Ascending aorta (tissue), 2 donors: ENCODE measurements around the gene RASGRF2. TPM values are rescaled to one million over a fixed set of nuclear protein-coding genes. Genes with fewer than 3 reads are reported as not detected.
A peak's percentile ranks its signal among the peaks of the same experiment; 100 is the strongest.

Source experiments
- DNase-seq, 2 donors: peaks; one replicate each; pipeline ENCODE4 v3.0.0-alpha.2; 2019; ENCODE audit warnings: low spot score in 2 of 2
- H3K27ac ChIP-seq, 2 donors: fragments of 200-600 bp; sonication (generic); one replicate each; pipeline ENCODE4 v1.5.1; 2016 to 2017; ENCODE audit warnings: mild to moderate bottlenecking in 1 of 2
- H3K27me3 ChIP-seq: fragments of 200-600 bp; sonication (generic); one replicate; pipeline ENCODE4 v1.5.1; 2017
- H3K36me3 ChIP-seq, 2 donors: fragments of 200-600 bp; sonication (generic); one replicate each; pipeline ENCODE4 v1.5.1; 2016
- H3K4me1 ChIP-seq, 2 donors: fragments of 200-600 bp; sonication (generic); one replicate each; pipeline ENCODE4 v1.5.1; 2016 to 2017; ENCODE audit warnings: mild to moderate bottlenecking in 1 of 2
- H3K4me3 ChIP-seq, 2 donors: fragments of 200-600 bp; sonication (generic); one replicate each; pipeline ENCODE4 v1.5.1; 2016 to 2017; ENCODE audit warnings: mild to moderate bottlenecking in 1 of 2
- H3K9me3 ChIP-seq, 2 donors: fragments of 200-600 bp; sonication (generic); one replicate each; pipeline ENCODE4 v1.5.1; 2016
- CTCF ChIP-seq, 3 experiments: fragments of 200-600 bp in 2 of 3; fragments of 450-650 bp in 1 of 3; sonication (generic) in 2 of 3; IDR thresholded peaks; one replicate each; pipeline ENCODE4 v1.5.1; 2016 to 2019; ENCODE audit warnings: antibody characterized with exemption in 3 of 3, mild to moderate bottlenecking in 1 of 3, moderate library complexity in 1 of 3
- intact Hi-C: fragments of 100-400 bp; cut with DNase I; formaldehyde crosslinking; loops from one replicate; pipeline ENCODE4 v1.15.1; 2023
- total RNA-seq: library from RNA; depleted of rRNA; stranded (reverse); fragments of >200 nt; gene quantifications from one replicate; pipeline ENCODE4 v1.1.0, GENCODE V29; 2016

Gene RASGRF2
- total RNA-seq, 1 donor from 2014 or later = 16.9 TPM

- Histone ChIP-seq H3K4me1 (peaks cover 0 to 2% of the 10 kb centered on the region in 2 donors), H3K27ac (peak overlapping the region; percentile 4 to 44), H3K4me3 (peak overlapping the region in 1 of 2 donors; percentile 15), H3K27me3 (no peaks in the 10 kb centered on the region), H3K36me3 (no peaks in the 10 kb centered on the region), H3K9me3 (no peaks in the 10 kb centered on the region)
- intact Hi-C loops = no loop called here
- DNase-seq = no peak
- no peak for TF ChIP-seq CTCF (IDR thresholded peaks at IDR 0.05)
Measured at GRCh38 chr5:80963966-80964481, 3.9 kb downstream of the RASGRF2 start.

GRCh38 chr5:80964491-80964890 is 4.3 kb downstream of the RASGRF2 start:
- peak overlapping the region; percentile 4 to 44 for H3K27ac ChIP-seq
- no peaks in the 10 kb centered on the region for H3K9me3 ChIP-seq
- H3K27me3 ChIP-seq = no peaks in the 10 kb centered on the region
- no peak for TF ChIP-seq CTCF (IDR thresholded peaks at IDR 0.05)
- H3K4me3 ChIP-seq = peak overlapping the region in 1 of 2 donors; percentile 15
- peaks cover 0 to 2% of the 10 kb centered on the region in 2 donors for H3K4me1 ChIP-seq
- no peak for DNase-seq
- intact Hi-C loops = no loop called here
- H3K36me3 ChIP-seq = no peaks in the 10 kb centered on the region

- Histone ChIP-seq H3K4me1 (peaks cover 0 to 2% of the 10 kb centered on the region in 2 donors), H3K27ac (peak overlapping the region in 1 of 2 donors; percentile 44), H3K4me3 (peak overlapping the region in 1 of 2 donors; percentile 15), H3K27me3 (no peaks in the 10 kb centered on the region), H3K36me3 (no peaks in the 10 kb centered on the region), H3K9me3 (no peaks in the 10 kb centered on the region)
- TF ChIP-seq CTCF (IDR thresholded peaks at IDR 0.05) = no peak
- no peak for DNase-seq
- intact Hi-C loops = no loop called here
Measured at GRCh38 chr5:80964919-80965318, 4.8 kb downstream of the RASGRF2 start.

GRCh38 chr5:80967500-80968181 is 7.5 kb downstream of the RASGRF2 start:
- Histone ChIP-seq H3K36me3 (no peaks in the 10 kb centered on the region), H3K9me3 (no peaks in the 10 kb centered on the region), H3K4me1 (peaks cover 0 to 2% of the 10 kb centered on the region in 2 donors), H3K27ac (peak overlapping the region; percentile 34 to 35), H3K4me3 (no peak overlapping the region), H3K27me3 (no peaks in the 10 kb centered on the region)
- TF ChIP-seq CTCF (IDR thresholded peaks at IDR 0.05) = no peak
- intact Hi-C loops = no loop called here
- DNase-seq = no peak

GRCh38 chr5:80973027-80973426 is 12.9 kb downstream of the RASGRF2 start:
- Histone ChIP-seq H3K4me3 (no peak overlapping the region), H3K27ac (no peak overlapping the region), H3K9me3 (no peaks in the 10 kb centered on the region), H3K4me1 (no peaks in the 10 kb centered on the region), H3K27me3 (no peaks in the 10 kb centered on the region), H3K36me3 (no peaks in the 10 kb centered on the region)
- no peak for DNase-seq
- intact Hi-C loops = no loop called here
- TF ChIP-seq CTCF (IDR thresholded peaks at IDR 0.05) = no peak
